ENCODE results near the gene FGD6.

- TF ChIP-seq CTCF (IDR thresholded peaks at IDR 0.05): no peak
- no peak for TF ChIP-seq POLR2A (IDR thresholded peaks at IDR 0.05)
- no peak for TF ChIP-seq POLR2AphosphoS5 (IDR thresholded peaks at IDR 0.05)
- no peak for TF ChIP-seq EP300 (IDR thresholded peaks at IDR 0.05; ENCODE audit: low read depth)
Measured at GRCh38 chr12:95244350-95244749, 27.1 kb upstream of the FGD6 start.

All from transverse colon (tissue), 4 donors.